ENCODE results near the gene CRADD.
A peak's percentile ranks its signal among the peaks of the same experiment; 100 is the strongest.

The CRADD gene

DNA sequence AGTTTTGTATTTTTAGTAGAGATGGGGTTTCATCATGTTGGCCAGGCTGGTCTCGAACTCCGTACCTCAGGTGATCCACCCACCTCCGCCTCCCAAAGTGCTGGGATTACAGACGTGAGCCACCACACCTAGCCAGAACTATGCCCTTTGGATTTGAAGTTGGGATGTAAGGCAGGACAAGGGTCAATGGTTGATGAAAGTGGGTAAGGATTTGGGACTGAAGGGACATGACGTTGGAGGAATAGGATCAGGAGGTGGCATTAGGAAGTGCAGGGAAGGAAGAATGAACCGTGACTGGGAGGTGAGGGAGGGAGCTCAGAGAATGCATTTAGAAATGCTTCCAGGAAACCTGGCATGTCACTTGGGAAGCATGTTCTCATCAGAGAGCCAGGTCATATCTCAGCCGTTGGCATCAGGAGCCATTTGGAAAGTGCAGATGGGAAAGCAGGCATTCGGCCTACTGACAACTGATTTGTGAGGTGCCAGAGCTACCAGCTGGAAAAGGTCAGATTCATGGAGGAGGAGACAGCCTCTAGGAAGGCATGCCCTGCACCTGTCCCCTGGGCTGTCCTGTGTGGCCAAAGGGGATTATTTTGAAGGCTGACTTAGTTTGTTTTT, 2.2 kb downstream of the CRADD start:
- no peak overlapping the region for H3K9ac ChIP-seq
- H3K4me2 ChIP-seq (ENCODE audit: low read length) = peak overlapping the region; percentile 10
- H3K9me3 ChIP-seq (ENCODE audit: control insufficient read depth, low read length) = no peaks in the 10 kb centered on the region
- peaks cover 66% of the 10 kb centered on the region for H3K4me1 ChIP-seq
- H3K27ac ChIP-seq = peak overlapping the region; percentile 100
- H3K4me3 ChIP-seq (ENCODE audit: low read depth, low read length) = no peak overlapping the region
- no peak for TF ChIP-seq CTCF (IDR thresholded peaks at IDR 0.05)
- no peaks in the 10 kb centered on the region for H3K27me3 ChIP-seq (ENCODE audit: control insufficient read depth, insufficient read depth, low read length)
- H3K36me3 ChIP-seq (ENCODE audit: control insufficient read depth, insufficient read depth, low read length) = no peaks in the 10 kb centered on the region
- H2AFZ ChIP-seq = peak overlapping the region; percentile 77
- H3K79me2 ChIP-seq = peaks cover 18% of the 10 kb centered on the region

DNA sequence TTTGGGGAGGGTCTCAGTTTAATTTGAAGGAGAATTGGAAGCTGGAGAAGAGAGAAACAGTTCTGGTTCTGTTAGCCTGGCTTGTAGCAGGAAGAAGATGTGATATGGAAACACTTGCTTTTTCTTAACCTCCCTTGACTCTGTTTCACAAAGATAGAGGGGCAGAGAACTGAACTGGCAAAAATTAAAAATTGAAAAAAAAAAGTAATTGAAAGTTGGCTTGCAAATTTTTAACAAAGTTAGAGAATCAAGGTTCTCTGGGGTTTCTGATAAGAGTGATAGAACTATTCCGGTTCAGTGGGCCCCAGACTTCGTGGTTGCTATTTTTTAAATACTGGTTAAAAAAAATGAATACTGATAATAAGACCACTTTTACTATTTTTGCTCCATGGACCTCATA, 2.8 kb downstream of the CRADD start:
- no peak overlapping the region for H3K9ac ChIP-seq
- no peaks in the 10 kb centered on the region for H3K9me3 ChIP-seq (ENCODE audit: control insufficient read depth, low read length)
- no peaks in the 10 kb centered on the region for H3K36me3 ChIP-seq (ENCODE audit: control insufficient read depth, insufficient read depth, low read length)
- peaks cover 72% of the 10 kb centered on the region for H3K4me1 ChIP-seq
- H3K27me3 ChIP-seq (ENCODE audit: control insufficient read depth, insufficient read depth, low read length) = no peaks in the 10 kb centered on the region
- H3K79me2 ChIP-seq = peaks cover 18% of the 10 kb centered on the region
- no peak for TF ChIP-seq CTCF (IDR thresholded peaks at IDR 0.05)
- peak overlapping the region; percentile 10 for H3K4me2 ChIP-seq (ENCODE audit: low read length)
- H3K27ac ChIP-seq = peak overlapping the region; percentile 100
- peak overlapping the region; percentile 2 for H3K4me3 ChIP-seq (ENCODE audit: low read depth, low read length)
- H2AFZ ChIP-seq = peak overlapping the region; percentile 77

- TF ChIP-seq CTCF (IDR thresholded peaks at IDR 0.05) = no peak
- Histone ChIP-seq H3K4me1 (peaks cover 66% of the 10 kb centered on the region), H3K27ac (peak overlapping the region; percentile 100), H2AFZ (peak overlapping the region; percentile 78), H3K79me2 (peaks cover 23% of the 10 kb centered on the region), H3K36me3 (ENCODE audit: control insufficient read depth, insufficient read depth, low read length) (no peaks in the 10 kb centered on the region), H3K9me3 (ENCODE audit: control insufficient read depth, low read length) (no peaks in the 10 kb centered on the region), H3K4me3 (ENCODE audit: low read depth, low read length) (peak overlapping the region; percentile 23), H3K4me2 (ENCODE audit: low read length) (peak overlapping the region; percentile 45), H3K9ac (peak overlapping the region; percentile 65), H3K27me3 (ENCODE audit: control insufficient read depth, insufficient read depth, low read length) (no peaks in the 10 kb centered on the region)
These were observed 5.7 kb downstream of the CRADD start for GRCh38 chr12:93682846-93683261.

DNA sequence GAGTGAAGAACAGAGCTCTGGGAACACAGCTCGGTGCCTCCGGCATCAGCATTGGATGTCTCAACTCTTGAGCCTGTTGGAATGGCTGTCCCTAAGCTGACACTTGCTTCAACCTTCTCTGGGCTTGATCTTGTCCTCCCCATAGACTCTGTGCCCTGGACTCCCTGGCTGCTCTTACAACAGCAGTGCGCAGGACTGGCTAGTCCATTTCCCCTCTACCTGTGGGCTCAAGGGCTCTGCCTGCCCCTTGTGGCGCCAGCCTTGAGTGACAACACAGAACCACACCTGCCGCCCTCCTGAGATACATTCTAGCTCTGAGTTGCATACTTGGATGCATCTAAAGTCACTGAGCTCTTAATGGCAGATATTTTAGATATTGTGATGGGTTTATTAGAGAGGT, 6.2 kb downstream of the CRADD start:
- Histone ChIP-seq H3K4me1 (peaks cover 63% of the 10 kb centered on the region), H3K36me3 (ENCODE audit: control insufficient read depth, insufficient read depth, low read length) (no peaks in the 10 kb centered on the region), H3K27me3 (ENCODE audit: control insufficient read depth, insufficient read depth, low read length) (no peaks in the 10 kb centered on the region), H3K9me3 (ENCODE audit: control insufficient read depth, low read length) (no peaks in the 10 kb centered on the region), H3K4me2 (ENCODE audit: low read length) (peak overlapping the region; percentile 45), H3K27ac (peak overlapping the region; percentile 100), H3K4me3 (ENCODE audit: low read depth, low read length) (no peak overlapping the region), H3K9ac (no peak overlapping the region), H3K79me2 (peaks cover 28% of the 10 kb centered on the region), H2AFZ (peak overlapping the region; percentile 78)
- peak; percentile 71 for TF ChIP-seq CTCF (IDR thresholded peaks at IDR 0.05)

GRCh38 chr12:93684716-93685115, 7.5 kb downstream of the CRADD start:
- no peaks in the 10 kb centered on the region for H3K27me3 ChIP-seq (ENCODE audit: control insufficient read depth, insufficient read depth, low read length)
- peak overlapping the region; percentile 100 for H3K27ac ChIP-seq
- no peak overlapping the region for H3K9ac ChIP-seq
- no peak overlapping the region for H3K4me2 ChIP-seq (ENCODE audit: low read length)
- peak overlapping the region; percentile 26 for H2AFZ ChIP-seq
- H3K36me3 ChIP-seq (ENCODE audit: control insufficient read depth, insufficient read depth, low read length) = no peaks in the 10 kb centered on the region
- H3K79me2 ChIP-seq = peaks cover 28% of the 10 kb centered on the region
- H3K4me1 ChIP-seq = peaks cover 60% of the 10 kb centered on the region
- H3K9me3 ChIP-seq (ENCODE audit: control insufficient read depth, low read length) = no peaks in the 10 kb centered on the region
- no peak overlapping the region for H3K4me3 ChIP-seq (ENCODE audit: low read depth, low read length)
- TF ChIP-seq CTCF (IDR thresholded peaks at IDR 0.05) = no peak

Data from parathyroid adenoma (tissue), 2 donors.